Natural killer cell treated with Interleukin-12 subunit alpha and Interleukin-12 subunit beta and Interleukin-15 and Interleukin-18, amount 100 ng/mL, for 72 hours (primary cell): Measurements from ENCODE around the gene CD6. TPM values are rescaled to one million over a fixed set of nuclear protein-coding genes. Genes with fewer than 3 reads are reported as not detected.

ENCODE experiments used
- ATAC-seq, 2 donors: fragments of 150-1000 bp; cut with Tn5 transposase in 1 of 2; sonication (Bioruptor Pico), chemical (Tn5 transposase) in 1 of 2; 2 replicates each; pipeline ENCODE4 v1.10.0; 2021
- DNase-seq: peaks from one replicate; pipeline ENCODE4 v3.0.0; 2022; ENCODE audit warnings: low spot score
- H3K27ac Mint-ChIP-seq, 2 donors: 1 replicate in 1 of 2; 2 replicates in 1 of 2; pipeline ENCODE4 v1.8.0; 2022; ENCODE audit warnings: mixed read lengths in 2 of 2, mild to moderate bottlenecking in 1 of 2, moderate library complexity in 1 of 2
- H3K27me3 Mint-ChIP-seq, 2 donors: 1 replicate in 1 of 2; 2 replicates in 1 of 2; pipeline ENCODE4 v1.8.0; 2022; ENCODE audit warnings: mixed read lengths in 2 of 2
- H3K36me3 Mint-ChIP-seq: one replicate; pipeline ENCODE4 v1.8.0; 2022; ENCODE audit warnings: mixed read lengths
- H3K4me1 Mint-ChIP-seq, 2 donors: 1 replicate in 1 of 2; 2 replicates in 1 of 2; pipeline ENCODE4 v1.8.0; 2022; ENCODE audit warnings: low read depth in 2 of 2, mixed read lengths in 2 of 2, mild to moderate bottlenecking in 1 of 2
- H3K4me3 Mint-ChIP-seq: one replicate; pipeline ENCODE4 v1.8.0; 2022; ENCODE audit warnings: mixed read lengths
- H3K9me3 Mint-ChIP-seq: 2 replicates; pipeline ENCODE4 v1.8.0; 2022; ENCODE audit warnings: mixed read lengths
- total RNA-seq, 2 donors: library from RNA; stranded (reverse); gene quantifications; one replicate each; pipeline ENCODE4 v1.2.3, GENCODE V29; 2022

CD6 gene
- total RNA-seq, 2 donors from 2014 or later, result 5.9 to 44.0 TPM

DNA sequence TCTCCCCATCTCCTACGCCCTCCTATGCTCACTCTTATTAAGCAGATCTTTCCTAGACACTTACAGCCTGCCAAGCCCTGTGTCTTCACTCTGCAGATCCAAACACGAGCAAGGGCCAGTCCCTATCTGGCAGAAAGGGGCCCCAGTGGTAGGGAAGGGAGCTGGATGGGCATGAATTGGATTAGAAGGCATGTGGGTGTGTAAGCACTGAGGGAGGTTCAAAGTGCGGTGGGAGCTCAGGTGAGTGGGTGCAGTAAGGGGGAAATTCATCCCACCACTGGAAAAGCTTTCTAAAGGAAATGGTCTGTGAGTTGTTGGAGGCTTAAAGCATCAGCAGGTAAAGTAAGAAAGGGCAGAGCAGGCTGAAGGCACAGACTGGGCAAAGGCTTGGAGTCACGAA lies 41.7 kb upstream of the CD6 start:
- DNase-seq (no peak), ATAC-seq (no peak)
- Mint-ChIP-seq H3K27me3 (peaks cover 12 to 16% of the 10 kb centered on the region in 2 donors), H3K36me3 (no peaks in the 10 kb centered on the region), H3K9me3 (no peaks in the 10 kb centered on the region), H3K4me1 (peaks cover 4 to 8% of the 10 kb centered on the region in 2 donors), H3K27ac (peak overlapping the region in 1 of 2 donors; percentile 46), H3K4me3 (no peak overlapping the region)

DNA sequence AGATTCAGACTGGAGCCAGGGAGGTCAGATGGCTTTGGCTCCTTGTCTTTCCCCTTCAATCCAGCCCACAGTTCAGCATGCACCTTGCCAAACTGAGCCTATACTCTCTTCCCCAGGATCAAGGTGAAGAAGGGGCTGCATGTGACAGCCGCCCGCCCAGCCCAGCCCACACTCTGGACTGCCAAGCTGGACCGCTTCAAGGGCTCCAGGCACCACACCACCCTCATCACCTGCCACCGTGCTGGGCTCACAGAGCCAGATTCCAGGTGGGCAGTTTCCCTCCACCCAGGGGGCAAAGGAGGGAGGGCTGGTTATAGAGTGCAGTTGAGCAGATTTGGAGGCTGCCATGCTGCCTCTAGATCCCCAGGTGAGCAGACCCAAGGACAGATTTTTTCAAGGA lies 41.1 kb upstream of the CD6 start:
- H3K27me3 Mint-ChIP-seq, result peaks cover 9 to 14% of the 10 kb centered on the region in 2 donors
- no peak overlapping the region for H3K4me3 Mint-ChIP-seq
- DNase-seq, result no peak
- no peak for ATAC-seq
- H3K27ac Mint-ChIP-seq, result no peak overlapping the region
- H3K4me1 Mint-ChIP-seq, result peaks cover under 1 to 5% of the 10 kb centered on the region in 2 donors
- no peaks in the 10 kb centered on the region for H3K9me3 Mint-ChIP-seq
- no peaks in the 10 kb centered on the region for H3K36me3 Mint-ChIP-seq

DNA sequence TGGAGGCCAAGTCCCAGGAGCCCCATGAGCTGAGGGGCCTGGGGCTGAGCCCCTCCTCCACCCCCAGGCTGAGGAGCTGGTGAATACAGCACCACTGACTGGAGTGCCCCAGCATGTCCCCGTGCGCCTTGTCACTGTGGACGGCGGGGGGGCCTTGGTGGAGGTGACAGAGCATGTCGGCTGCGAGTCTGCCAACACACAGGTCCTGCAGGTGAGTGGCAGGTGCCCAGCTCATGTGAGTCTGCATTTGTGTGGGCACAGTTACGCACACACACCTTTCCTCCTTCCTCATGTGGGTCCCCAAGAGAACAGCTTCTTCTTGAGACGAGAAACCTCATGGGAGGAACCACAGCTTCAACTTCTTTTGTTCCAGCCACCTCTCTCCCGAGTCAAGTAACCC lies 39.6 kb upstream of the CD6 start:
- DNase-seq (no peak), ATAC-seq (no peak)
- H3K27me3 Mint-ChIP-seq, result peaks cover 8 to 9% of the 10 kb centered on the region in 2 donors
- no peaks in the 10 kb centered on the region for H3K4me1 Mint-ChIP-seq
- no peaks in the 10 kb centered on the region for H3K9me3 Mint-ChIP-seq
- H3K36me3 Mint-ChIP-seq, result no peaks in the 10 kb centered on the region
- no peak overlapping the region for H3K4me3 Mint-ChIP-seq
- no peak overlapping the region for H3K27ac Mint-ChIP-seq

DNA sequence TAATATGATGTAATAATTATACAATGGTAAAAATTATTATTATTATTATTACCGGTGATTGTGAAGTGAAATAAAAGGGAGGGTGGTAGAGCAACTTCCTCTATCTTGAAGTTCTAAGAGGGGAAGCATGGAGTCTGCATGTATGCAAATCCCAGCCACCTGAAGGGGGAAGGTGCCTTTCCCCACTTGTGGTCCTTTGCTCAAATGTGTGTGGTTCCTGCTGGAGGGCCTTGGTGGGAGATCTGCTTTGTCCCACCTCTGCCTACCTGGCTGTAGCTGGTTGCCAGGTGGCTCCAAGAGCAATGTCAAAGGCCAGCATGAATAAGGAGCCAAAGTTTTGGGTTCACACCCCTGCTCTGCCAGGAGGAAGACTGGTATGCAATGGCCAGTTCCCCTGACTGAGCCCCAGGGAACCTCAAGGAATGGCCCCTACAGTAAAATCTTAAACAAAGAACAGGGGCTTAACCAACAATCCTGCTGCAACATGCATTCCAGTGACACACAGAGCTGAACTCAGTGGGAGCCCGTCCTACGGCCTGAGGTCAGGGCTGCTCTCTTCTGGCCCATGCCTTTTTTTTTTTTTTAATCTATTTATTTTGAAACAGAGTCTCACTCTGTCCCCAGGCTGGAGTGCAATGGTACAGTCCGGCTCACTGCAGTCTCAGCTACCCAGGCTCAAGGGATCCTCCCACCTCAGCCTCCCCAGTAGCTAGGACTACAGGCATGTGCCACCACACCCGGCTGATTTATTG lies 38.7 kb upstream of the CD6 start:
- no peaks in the 10 kb centered on the region for H3K9me3 Mint-ChIP-seq
- no peak for DNase-seq

DNA sequence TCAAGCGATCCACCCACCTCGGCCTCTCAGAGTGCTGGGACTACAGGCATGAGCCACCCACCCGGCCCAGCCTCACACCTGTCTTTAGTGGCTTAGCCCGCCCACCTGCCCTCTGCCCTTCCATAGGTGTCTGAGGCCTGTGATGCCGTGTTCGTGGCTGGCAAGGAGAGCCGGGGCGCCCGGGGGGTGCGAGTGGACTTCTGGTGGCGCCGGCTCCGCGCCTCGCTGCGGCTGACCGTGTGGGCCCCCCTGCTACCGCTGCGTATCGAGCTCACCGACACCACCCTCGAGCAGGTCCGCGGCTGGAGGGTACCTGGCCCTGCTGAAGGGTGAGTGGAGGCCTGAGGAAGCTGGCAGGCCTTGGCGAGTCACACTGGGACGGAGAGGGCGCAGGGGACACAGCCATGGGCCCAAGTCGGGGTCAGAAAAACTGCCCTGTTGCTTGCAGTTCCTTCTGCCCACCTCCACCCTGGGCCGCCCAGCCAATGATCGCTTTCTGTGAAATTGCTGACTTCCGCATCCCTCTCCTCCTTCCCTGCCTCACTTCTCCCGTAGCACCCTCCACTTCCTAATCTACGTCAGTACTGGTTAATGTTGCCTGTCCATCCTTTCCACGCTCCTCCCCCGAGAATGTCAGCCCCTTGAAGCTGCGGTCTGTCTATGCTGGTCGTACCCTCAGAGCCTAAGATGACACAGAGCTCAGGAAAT lies 37.9 kb upstream of the CD6 start:
- H3K9me3 Mint-ChIP-seq, result no peaks in the 10 kb centered on the region
- ATAC-seq, result no peak

More for the DNA sequence above, 38.7 kb upstream of the CD6 start:
- no peak overlapping the region for H3K4me3 Mint-ChIP-seq
- H3K27me3 Mint-ChIP-seq, result peaks cover 7 to 8% of the 10 kb centered on the region in 2 donors
- no peak overlapping the region for H3K27ac Mint-ChIP-seq
- H3K36me3 Mint-ChIP-seq, result no peaks in the 10 kb centered on the region
- no peaks in the 10 kb centered on the region for H3K4me1 Mint-ChIP-seq
- no peak for ATAC-seq

DNA sequence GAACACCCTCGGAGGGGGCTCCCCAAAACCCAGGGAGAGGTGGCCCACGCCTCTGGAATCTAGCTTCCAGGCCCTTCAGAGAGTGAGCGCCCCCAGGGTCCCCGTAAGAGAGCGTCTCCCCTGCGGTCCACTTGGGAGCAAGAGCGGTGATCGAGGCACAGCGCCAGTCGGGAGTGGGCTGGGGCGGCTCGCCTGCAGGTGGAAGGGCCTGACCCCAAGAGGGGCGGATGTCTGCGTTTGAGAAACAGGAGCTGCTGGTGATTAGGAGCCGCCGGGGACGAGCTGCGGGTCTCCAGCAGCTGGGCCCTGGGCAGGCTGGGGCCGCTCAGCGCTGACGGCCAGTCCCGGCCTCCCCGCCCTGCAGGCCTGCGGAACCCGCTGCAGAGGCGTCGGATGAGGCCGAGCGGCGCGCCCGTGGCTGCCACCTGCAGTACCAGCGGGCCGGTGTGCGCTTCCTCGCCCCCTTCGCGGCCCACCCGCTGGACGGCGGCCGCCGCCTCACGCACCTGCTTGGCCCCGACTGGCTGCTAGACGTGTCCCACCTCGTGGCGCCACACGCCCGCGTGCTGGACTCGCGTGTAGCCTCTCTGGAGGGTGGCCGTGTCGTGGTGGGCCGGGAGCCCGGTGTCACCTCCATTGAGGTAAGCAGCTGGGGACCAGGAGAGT lies 37.2 kb upstream of the CD6 start:
- no peak for ATAC-seq
- DNase-seq, result no peak
- peaks cover 8 to 10% of the 10 kb centered on the region in 2 donors for H3K27me3 Mint-ChIP-seq
- H3K27ac Mint-ChIP-seq, result no peak overlapping the region
- H3K9me3 Mint-ChIP-seq, result no peaks in the 10 kb centered on the region
- no peaks in the 10 kb centered on the region for H3K4me1 Mint-ChIP-seq
- no peaks in the 10 kb centered on the region for H3K36me3 Mint-ChIP-seq
- no peak overlapping the region for H3K4me3 Mint-ChIP-seq

More for the DNA sequence above, 37.9 kb upstream of the CD6 start:
- DNase-seq, result no peak
- H3K27me3 Mint-ChIP-seq, result peaks cover 8 to 10% of the 10 kb centered on the region in 2 donors
- H3K27ac Mint-ChIP-seq, result no peak overlapping the region
- H3K4me1 Mint-ChIP-seq, result no peaks in the 10 kb centered on the region
- no peaks in the 10 kb centered on the region for H3K36me3 Mint-ChIP-seq
- no peak overlapping the region for H3K4me3 Mint-ChIP-seq

DNA sequence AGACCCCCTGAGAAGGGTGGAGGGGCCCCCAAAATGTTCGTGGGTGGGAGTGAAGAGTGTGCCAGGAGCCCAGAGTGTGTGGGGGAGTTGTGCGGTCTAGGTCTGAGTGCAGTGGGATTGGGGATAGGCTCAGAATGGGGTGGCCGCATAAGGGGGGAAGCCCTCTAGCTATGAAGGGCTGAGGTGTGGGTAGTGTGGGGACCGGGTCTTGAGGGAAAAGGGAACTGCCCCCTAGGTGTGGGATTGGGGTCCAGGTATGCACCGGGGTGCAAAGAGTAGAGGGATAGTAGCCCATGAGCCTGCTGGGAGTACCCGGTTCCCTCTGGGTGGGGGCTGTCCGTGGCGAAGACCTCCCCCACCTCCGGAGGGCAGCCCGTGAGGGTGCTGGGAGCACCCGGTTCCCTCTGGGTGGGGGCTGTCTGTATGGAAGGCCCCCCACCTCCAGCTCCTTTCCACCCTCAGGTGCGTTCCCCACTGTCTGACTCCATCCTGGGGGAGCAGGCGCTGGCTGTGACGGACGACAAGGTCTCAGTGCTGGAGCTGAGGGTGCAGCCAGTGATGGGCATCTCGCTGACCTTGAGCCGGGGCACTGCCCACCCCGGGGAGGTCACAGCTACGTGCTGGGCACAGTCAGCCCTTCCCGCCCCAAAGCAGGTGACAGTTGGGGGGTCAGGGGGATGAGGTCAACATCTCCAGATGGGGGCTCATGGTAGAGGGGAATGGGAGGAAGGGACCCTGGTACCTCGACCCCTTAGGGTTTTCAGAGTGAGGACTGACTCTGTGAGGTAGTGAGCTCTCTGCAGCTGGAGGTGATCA lies 36.5 kb upstream of the CD6 start:
- DNase-seq (no peak), ATAC-seq (no peak)
- H3K9me3 Mint-ChIP-seq, result no peaks in the 10 kb centered on the region
- peaks cover 2 to 6% of the 10 kb centered on the region in 2 donors for H3K27me3 Mint-ChIP-seq
- H3K27ac Mint-ChIP-seq, result no peak overlapping the region
- H3K4me1 Mint-ChIP-seq, result no peaks in the 10 kb centered on the region
- no peaks in the 10 kb centered on the region for H3K36me3 Mint-ChIP-seq
- H3K4me3 Mint-ChIP-seq, result no peak overlapping the region

DNA sequence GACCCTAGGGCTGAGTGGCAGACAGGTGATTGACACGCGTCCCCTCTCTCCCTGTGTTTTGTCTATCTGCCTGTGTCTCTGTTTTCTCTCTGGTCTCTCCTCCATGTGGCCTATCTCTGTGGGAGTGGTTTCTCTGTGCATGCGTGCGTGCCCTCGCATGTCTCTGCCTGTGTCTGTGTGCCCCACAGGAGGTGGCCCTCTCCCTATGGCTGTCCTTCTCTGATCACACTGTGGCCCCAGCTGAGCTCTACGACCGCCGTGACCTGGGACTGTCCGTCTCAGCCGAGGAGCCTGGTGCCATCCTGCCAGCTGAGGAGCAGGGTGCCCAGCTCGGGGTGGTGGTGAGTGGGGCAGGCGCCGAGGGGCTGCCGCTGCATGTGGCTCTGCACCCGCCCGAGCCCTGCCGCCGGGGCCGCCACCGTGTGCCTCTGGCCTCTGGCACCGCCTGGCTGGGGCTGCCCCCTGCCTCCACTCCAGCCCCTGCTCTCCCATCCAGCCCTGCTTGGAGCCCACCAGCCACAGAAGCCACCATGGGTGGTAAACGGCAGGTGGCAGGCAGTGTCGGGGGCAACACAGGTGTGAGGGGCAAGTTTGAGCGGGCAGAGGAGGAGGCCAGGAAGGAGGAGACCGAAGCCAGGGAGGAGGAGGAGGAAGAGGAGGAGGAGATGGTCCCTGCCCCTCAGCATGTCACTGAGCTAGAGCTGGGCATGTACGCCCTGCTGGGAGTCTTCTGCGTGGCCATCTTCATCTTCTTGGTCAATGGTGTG lies 35.6 kb upstream of the CD6 start:
- Mint-ChIP-seq H3K36me3 (no peaks in the 10 kb centered on the region), H3K27me3 (peaks cover 0 to 6% of the 10 kb centered on the region in 2 donors), H3K4me3 (no peak overlapping the region), H3K4me1 (no peaks in the 10 kb centered on the region), H3K9me3 (no peaks in the 10 kb centered on the region), H3K27ac (no peak overlapping the region)
- ATAC-seq (peak; percentile 5 to 20), DNase-seq (no peak)

DNA sequence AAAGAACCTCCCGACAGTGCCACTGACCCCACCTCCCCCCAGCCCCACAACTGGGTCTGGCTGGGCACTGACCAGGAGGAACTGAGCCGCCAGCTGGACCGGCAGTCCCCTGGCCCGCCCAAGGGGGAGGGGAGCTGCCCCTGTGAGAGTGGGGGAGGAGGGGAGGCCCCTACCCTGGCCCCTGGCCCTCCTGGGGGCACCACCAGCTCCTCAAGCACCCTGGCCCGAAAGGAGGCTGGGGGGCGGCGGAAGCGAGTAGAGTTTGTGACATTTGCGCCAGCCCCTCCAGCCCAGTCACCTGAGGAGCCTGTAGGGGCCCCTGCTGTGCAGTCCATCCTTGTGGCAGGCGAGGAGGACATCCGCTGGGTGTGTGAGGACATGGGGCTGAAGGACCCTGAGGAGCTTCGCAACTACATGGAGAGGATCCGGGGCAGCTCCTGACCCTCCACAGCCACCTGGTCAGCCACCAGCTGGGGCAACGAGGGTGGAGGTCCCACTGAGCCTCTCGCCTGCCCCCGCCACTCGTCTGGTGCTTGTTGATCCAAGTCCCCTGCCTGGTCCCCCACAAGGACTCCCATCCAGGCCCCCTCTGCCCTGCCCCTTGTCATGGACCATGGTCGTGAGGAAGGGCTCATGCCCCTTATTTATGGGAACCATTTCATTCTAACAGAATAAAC lies 34.9 kb upstream of the CD6 start:
- peaks cover 0 to 4% of the 10 kb centered on the region in 2 donors for H3K27me3 Mint-ChIP-seq
- H3K36me3 Mint-ChIP-seq, result no peaks in the 10 kb centered on the region
- no peak for ATAC-seq
- H3K4me3 Mint-ChIP-seq, result no peak overlapping the region
- H3K27ac Mint-ChIP-seq, result no peak overlapping the region
- no peaks in the 10 kb centered on the region for H3K4me1 Mint-ChIP-seq
- H3K9me3 Mint-ChIP-seq, result no peaks in the 10 kb centered on the region
- DNase-seq, result no peak

DNA sequence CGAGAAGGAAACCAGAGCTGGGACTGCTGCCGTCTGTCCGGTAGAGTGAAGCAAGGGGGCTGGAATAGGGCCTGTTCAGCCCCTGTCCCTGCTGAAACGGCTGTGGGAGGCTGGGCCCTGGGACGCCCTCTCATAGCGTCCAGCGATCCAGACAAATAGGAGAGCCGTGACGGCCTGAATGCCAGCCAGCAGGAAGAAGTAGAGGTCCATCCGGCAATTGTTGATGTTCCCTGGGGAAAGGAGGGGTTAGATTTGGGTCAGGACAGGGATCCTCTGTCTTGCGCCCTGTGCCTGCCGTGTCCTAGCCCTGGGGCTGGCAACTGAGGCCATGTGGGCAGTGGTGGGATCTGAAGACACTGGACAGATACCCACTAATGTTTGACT lies 34.3 kb upstream of the CD6 start:
- DNase-seq (no peak), ATAC-seq (no peak)
- H3K4me1 Mint-ChIP-seq, result no peaks in the 10 kb centered on the region
- H3K27ac Mint-ChIP-seq, result no peak overlapping the region
- peaks cover 0 to 4% of the 10 kb centered on the region in 2 donors for H3K27me3 Mint-ChIP-seq
- no peak overlapping the region for H3K4me3 Mint-ChIP-seq
- no peaks in the 10 kb centered on the region for H3K36me3 Mint-ChIP-seq
- H3K9me3 Mint-ChIP-seq, result no peaks in the 10 kb centered on the region

DNA sequence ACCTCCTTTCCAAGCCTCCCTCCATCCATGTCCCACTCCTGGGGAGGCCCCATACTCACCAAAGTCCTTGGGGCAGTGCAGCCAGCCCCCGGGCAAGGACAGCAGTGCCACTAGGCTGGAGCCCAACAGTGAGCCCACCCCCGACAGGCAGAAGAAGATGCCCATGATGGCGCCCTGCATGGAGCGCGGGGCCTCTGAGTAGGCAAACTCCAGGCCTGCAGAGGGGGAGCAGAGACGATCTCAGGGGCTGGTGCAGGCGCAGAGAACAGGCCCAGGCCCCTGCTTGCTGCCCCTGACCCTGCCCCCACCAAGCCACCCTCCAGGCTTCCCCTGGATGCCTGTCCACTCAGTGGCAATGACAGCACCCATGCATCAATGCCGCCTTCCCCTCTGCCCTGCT lies 33.7 kb upstream of the CD6 start:
- Mint-ChIP-seq H3K4me1 (no peaks in the 10 kb centered on the region), H3K27me3 (peaks cover 0 to 4% of the 10 kb centered on the region in 2 donors), H3K36me3 (no peaks in the 10 kb centered on the region), H3K4me3 (no peak overlapping the region), H3K9me3 (no peaks in the 10 kb centered on the region), H3K27ac (no peak overlapping the region)
- DNase-seq (no peak), ATAC-seq (no peak)

DNA sequence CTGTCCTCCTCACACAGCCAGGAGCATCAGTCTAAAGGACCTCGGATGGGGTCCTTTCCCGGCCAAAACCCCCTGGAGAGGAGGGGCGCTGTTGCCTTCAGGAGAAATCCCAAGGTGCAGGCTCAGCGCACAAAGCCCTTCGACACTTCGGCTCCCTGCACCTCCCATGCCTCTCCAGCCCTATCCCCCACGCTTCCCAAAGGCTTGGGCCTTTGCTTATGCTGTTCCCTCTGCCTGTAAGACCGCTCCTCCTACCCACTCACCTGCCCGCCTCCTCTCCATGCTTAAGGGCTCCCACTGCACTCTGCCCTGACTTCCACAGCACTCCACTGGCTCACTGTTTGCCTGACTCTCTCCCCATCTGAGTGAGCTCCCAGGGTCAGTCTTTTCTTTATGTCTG lies 33.0 kb upstream of the CD6 start:
- H3K4me1 Mint-ChIP-seq, result no peaks in the 10 kb centered on the region
- H3K27ac Mint-ChIP-seq, result no peak overlapping the region
- peaks cover 0 to 4% of the 10 kb centered on the region in 2 donors for H3K27me3 Mint-ChIP-seq
- H3K36me3 Mint-ChIP-seq, result no peaks in the 10 kb centered on the region
- H3K4me3 Mint-ChIP-seq, result no peak overlapping the region
- DNase-seq (no peak), ATAC-seq (no peak)
- H3K9me3 Mint-ChIP-seq, result no peaks in the 10 kb centered on the region
